ENCODE data around the gene CTTN.

CTTN gene

DNA sequence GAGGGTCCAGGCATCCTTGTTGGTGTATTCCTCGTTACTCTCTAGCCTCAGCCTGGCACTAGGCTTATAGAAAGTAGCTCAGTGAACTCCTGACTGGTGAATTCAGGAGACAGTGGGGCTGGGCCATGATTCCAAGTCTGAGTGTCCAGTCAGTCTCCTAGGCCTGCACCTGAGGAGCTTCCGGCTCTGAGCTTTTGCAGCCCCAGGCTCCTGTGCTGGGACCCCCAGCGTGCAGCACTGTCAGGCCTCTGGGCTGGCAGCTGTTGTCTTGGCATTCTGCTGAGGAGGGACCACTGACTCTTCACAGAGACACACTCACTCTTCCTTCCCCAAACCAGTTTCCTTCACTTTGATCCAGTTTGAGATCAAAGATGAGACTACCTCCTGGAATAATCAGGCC, 82.4 kb downstream of the CTTN start:
- TF ChIP-seq, protein P1, sequence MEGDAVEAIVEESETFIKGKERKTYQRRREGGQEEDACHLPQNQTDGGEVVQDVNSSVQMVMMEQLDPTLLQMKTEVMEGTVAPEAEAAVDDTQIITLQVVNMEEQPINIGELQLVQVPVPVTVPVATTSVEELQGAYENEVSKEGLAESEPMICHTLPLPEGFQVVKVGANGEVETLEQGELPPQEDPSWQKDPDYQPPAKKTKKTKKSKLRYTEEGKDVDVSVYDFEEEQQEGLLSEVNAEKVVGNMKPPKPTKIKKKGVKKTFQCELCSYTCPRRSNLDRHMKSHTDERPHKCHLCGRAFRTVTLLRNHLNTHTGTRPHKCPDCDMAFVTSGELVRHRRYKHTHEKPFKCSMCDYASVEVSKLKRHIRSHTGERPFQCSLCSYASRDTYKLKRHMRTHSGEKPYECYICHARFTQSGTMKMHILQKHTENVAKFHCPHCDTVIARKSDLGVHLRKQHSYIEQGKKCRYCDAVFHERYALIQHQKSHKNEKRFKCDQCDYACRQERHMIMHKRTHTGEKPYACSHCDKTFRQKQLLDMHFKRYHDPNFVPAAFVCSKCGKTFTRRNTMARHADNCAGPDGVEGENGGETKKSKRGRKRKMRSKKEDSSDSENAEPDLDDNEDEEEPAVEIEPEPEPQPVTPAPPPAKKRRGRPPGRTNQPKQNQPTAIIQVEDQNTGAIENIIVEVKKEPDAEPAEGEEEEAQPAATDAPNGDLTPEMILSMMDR (IDR thresholded peaks at IDR 0.05; ENCODE audit: extremely low read depth, missing control alignments) = no peak
- DNase-seq (ENCODE audit: low spot score) = no peak

DNA sequence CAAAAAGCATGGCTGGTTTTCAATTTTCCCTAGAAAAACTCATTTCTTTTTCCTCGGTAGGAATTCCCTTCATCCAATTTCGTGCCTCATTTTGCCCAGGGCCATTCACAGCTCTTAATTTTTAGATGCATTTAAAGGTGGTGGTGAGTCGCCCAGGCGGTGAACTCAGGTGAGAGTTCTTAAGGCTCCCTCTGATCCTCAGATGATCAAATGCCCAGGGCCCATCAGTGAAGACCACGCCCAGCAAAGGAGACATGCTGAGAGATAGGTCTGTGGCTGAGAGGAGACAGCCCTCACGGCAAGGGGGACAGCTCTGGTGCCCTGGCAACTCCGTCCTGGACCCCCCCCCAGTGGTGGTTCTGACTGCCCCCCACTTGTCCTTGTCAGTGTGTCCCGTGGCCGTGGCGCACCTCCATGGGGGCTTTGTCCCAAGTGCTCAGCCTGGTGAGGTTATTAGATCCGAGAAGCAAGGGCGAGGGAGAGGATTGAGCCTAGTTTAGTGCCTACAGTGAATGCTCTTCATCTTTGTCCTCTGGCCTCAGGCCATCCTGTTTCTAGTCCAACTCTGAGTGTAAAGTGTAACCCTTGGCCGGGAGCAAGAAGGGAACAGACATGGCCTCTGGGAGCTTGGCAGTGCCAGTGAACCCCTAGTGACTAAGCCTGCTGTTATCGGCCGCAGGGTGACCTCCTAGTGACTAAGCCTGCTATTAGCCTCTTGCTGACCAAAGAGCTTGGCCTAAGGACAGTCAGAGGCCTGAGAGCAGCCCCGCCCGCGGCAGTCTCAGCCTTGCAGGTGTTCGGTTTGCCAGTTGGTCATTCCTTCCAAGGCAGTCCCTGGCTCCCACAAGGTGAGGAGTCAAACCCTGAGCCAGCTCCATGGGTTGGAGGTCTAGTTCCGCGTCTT, 83.5 kb downstream of the CTTN start:
- DNase-seq (ENCODE audit: low spot score) = no peak
- TF ChIP-seq, protein P1 (IDR thresholded peaks at IDR 0.05; ENCODE audit: extremely low read depth, missing control alignments) = no peak

DNA sequence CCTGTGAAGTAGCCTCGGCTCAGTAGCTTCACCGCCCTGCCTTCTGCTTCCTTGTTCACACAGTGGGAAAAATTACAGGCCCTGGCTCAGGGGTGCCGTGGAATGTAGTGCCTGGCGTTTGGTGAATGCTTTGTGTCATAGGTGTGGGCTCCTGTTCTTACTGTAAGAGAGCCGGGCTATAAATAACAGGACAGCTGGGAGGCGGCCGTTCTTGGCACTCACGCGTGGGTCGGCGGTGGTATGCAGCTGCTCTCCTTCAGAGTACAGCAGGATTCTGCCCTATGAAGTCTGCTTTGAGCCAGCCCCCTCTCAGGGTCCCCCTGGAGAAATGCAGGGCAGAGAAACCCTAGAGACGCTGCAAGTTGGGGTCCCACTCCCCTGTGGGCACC, 84.2 kb downstream of the CTTN start:
- no peak for DNase-seq (ENCODE audit: low spot score)
- TF ChIP-seq, protein P1 (IDR thresholded peaks at IDR 0.05; ENCODE audit: extremely low read depth, missing control alignments) = no peak

DNA sequence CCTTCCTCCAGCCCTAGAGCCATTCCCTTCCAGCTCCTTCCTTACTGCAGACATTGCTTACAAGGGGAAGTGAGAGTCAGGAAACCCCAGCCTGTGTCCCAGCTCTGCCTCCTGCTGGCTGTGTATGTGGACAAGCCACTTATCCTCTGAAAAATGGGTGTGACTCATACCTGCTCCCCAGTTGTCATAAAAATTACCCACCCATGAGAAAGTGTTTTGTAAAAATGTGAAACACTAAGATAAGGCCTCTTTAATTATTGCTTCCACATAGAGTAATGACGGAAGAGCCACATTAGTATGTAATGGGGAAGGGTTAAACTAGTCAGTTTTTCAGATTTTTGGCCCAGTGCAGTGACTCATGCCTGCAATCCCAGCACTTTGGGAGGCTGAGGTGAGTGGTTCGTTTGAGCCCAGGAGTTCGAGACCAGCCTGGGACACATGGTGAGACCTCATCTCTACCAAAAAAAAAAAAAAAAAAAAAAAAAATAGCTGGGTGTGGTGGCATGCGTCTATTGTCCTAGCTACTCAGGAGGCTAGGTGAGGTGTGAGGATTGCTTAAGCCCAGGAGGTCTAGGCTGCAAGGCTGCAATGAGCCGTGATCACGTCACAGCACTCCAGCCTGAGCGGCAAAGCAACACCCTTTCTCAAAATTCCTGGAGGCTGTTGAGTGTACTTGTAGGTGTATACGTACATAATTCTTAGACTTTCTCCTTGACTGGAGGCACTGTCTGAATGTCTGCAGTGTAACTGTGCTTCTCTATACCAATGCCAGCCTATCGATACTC, 84.9 kb downstream of the CTTN start:
- peak; percentile 67 for DNase-seq (ENCODE audit: low spot score)
- TF ChIP-seq, protein P1 (IDR thresholded peaks at IDR 0.05; ENCODE audit: extremely low read depth, missing control alignments) = peak; percentile 26

DNA sequence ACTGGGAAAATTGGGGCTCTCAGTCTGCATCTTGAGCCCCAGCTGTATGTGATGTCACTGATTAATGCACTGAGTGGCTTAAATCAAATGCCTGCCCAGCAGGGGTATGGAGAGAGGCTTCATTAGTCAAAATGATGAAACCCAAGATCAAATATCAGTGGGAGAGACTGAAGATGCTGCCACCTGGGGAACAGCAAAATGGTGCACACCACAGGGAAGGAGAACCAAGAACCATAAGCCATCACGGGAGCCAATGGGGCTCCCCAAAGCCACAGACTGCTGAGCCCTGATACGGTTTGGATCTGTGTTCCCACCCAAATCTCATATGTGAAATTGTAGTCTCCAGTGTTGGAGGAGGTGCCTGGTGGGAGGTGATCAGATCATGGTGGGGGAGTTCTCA, 85.6 kb downstream of the CTTN start:
- no peak for DNase-seq (ENCODE audit: low spot score)
- TF ChIP-seq, protein P1 (IDR thresholded peaks at IDR 0.05; ENCODE audit: extremely low read depth, missing control alignments) = no peak

DNA sequence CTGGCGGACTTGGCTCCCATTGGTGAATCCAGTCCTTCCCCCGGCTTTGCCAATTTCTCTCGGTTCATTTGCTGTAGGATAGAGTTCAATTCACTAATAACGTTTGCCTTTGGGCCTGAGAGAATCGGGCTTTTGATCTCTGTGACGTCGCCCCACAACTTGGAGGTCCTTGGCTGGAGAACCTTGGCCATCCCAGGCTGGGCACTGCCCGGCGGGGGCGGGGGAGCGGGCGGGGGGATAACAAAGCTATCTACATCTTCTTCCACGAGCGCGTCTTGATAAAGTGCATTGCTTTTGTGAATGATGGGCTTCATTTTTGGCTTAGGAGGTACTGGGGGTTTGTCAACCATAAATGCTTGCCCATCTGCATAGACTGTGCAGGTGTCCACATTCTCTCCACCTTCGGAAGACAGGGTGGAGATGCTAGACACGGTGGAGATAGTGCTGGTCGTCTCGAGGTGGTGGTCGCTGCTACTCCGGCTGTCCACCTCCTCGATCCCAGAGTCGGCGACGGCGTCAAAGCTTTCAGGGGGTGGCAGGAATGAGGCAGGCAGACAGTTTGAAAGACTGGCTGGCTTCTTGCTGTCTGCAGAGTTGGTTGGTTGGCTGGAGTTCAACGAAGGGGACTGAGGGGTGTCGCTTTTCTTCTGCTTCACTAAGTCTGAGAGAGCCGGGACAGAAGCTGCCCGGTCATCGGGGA, 87.1 kb downstream of the CTTN start:
- TF ChIP-seq, protein P1 (IDR thresholded peaks at IDR 0.05; ENCODE audit: extremely low read depth, missing control alignments) = no peak
- DNase-seq (ENCODE audit: low spot score) = no peak
